Measurements from ENCODE around the gene CEP170.
"Not testable (repeated sequence)": the region's sequence is repeated elsewhere in the genome, so short reads cannot be mapped to it uniquely, and the experiment has no call there.

Gene CEP170

DNA sequence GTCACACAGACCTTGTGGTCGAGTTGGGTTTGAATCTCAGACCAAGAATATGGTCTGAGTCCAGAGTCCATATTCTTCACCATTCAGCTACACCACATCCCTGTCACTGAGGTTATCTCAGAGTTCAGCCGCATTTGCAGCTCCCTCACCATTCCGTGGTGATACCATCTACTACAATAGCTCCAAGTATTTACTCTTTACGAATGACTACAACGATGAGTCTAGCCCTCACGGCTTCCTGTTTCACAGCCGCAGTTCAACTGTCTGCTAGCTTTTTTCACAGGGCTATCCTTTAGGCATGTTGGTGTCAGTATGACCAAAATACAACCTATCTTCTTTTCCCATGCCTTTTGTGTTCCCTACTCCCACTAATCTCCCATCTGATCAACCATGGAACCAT, 104.2 kb downstream of the CEP170 start:
- not testable (repeated sequence) for DNase-seq

DNA sequence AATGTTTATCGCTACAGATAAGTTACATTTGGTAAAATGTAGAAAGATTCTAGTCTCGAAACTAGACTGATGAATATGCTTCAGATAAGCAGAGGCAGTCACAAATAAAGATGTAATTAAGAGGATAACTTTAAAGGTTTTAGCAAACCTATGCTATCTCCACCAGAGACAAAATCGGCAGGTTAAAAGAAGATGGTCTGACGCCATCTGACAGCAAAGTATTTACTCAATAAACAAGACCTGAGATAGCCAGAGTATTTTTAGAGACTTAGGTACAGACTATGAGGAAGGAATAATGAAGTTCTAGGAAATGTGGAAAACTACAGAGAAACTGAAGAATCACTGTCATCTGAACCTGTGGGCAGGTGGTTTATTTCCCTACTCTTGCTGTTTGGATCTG, 106.0 kb downstream of the CEP170 start:
- not testable (repeated sequence) for DNase-seq

DNA sequence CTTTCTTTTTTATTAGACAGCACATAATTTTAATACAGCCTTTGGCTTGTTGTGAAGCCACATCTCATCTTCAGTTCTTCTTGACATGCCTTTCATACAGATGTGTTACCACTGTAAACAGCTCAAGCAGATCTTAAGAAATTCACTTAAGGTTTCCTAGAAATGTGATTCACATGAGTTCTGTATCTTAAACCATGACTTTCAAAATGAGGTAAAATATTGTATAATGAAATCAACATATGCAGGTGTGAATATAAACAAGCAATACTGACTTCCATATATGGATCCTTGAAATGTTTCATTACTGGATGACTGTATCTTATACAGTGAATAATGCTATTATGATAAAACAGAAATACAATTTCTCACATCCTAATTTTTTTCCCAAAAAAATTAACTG, 107.7 kb downstream of the CEP170 start:
- not testable (repeated sequence) for DNase-seq

DNA sequence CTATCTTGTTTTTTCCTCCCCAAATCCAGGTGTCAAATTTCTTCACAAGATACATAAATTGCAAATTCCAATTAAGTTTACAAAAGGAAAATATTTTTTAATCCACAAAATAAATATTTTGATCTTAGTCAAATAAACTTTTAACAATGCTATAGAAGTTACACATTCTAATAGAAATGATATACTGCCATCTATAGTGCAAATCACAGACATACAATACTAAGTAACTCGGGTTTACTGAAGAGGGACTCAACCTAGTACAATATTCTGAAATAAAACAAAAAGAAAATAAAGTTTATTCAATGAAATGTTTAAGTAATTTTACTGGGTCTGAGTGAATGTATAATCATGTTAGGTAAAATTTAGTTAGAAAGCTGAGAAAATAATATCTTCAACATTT, 114.6 kb downstream of the CEP170 start:
- DNase-seq = peak; percentile 6

DNA sequence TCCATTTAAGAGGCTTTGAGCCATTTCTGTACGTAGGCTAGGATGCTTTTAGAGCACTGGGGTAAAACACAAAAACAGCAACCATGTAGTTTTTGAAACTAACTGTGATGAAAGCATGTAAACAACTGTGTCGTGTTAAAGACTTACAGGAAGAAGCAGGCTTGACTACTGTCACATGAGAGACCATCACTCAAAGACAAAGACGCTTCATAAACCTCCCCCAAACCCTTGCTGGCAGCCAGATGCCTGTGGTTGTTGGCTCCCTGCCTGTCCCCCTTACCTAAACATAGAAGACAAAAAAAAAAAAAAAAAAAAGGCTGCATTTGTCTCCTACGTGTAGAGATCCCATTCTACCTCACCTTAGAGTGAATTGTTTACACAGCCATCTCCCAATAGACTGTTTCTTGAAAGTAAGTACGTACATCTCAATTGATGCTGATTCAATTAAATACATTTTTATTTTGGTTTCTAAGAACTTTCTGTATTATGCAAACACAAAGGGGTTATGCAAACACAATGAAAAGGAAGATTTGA, 132.1 kb downstream of the CEP170 start:
- DNase-seq = not testable (repeated sequence)

DNA sequence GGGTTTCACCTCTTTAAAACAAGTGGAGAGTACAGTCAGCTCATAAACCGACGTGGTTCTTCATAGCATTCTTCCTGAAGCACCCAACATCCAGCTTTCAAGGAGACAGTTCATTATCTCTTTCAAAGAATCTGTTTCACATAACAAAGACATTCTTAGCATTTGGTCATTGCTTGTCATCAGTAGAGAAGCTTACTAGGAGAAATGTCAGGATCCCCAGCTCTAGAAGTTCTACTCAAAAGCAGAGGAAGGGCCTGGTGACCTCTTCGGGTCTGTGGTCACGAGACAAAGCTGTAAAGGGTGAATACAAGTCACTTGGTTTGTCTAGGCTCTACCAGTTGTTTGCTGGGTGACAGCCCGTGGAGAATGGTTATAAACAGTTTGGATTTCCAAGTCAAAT, 133.1 kb downstream of the CEP170 start:
- DNase-seq = not testable (repeated sequence)

DNA sequence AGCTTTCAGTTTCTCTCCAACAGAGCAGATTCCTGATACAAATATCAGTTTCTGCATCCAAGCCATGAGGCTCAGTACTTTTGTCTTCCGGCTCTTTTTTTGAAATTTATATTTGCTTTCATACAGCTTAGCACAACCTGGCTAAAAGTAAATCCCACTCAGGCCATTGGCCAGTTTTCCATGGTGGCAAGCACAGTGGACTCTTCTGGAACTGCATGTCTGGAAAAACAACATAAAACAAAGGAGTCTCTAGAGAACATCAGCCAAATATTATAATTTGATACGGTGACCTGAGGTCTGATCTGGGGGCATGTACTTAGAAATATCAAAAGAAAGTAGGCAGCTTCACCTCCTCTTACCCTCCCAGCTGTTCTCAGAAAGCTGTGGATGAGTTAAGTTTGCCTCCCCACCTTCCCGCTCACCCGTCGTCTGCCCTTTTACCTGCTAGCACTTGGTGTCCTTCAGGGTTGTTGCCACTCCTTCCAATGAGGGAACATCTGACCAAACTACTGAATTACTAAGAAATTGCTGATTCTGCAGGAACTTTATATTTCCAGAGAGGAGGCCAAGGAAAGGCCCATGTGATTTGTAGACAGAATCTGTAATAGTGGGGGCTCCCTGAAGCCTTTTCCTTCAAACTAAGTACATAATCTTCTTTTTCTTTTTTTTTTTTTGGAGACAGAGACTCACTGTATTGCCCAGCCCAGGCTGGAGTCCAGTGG, 136.3 kb downstream of the CEP170 start:
- DNase-seq = not testable (repeated sequence)

DNA sequence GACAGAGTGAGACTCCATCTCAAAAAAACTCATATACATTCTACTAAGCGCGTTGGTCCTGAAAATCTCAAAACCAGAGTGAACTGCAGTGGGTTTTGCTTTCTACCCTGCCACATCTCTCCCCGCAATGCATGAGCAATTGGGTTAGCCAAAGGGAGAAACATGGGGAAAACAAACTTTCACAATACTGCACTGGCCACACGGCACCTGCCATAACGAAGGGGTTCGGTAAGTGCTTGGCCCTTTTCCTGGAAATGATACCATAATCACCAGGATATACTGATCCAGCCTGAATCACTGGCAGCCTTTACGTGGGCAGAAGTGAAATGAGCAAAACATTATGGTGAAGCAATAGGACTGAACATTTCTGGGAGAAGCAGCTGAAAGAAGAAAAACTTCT, 138.9 kb downstream of the CEP170 start:
- not testable (repeated sequence) for DNase-seq

DNA sequence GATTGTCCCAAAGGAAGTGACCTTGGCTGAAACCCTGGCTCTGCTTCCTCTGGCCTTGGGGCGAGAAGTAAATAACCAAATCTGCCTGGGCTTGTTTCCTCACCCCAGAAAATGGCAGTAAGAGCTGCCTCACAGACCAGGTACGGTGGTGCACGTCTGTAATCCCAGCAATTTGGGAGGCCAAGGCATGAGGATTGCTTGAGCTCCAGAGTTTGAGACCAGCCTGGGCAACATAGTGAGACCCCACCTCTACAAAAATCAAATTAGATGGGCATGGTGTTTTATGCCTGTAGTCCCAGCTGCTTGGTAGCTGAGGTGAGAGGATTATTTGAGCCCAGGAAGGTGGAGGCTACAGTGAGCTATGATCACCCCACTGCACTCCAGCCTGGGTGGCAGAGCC, 140.3 kb downstream of the CEP170 start:
- DNase-seq = not testable (repeated sequence)

DNA sequence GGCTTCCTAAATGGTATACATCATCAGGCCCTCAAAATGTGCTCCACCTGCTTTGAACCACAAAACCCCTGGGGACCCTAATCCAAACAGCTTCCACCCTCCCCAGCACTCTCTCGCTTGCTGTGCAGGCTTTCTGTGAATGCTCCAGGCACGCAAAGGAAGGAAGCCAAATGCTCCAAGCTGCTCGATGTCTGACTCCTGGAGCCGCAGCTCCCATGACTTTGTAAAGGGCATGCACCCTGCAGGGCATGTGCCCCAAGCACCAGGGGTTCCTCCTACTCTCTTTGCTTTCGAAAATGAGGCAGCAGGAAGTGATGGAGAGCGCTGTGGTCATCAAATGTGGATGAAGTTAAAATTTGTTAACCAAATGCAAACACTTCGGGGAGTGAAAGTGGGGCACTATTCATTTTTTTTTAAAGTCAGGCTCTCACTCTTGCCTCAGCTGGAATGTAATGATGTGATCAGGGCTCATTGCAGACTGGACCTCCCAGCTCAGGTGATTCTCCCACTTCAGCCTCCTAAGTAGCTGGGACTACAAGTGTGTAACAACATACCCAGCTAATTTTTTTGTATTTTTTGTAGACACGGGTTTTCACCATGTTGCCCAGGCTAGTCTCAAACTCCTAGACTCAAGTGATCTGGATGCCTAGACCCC, 140.9 kb downstream of the CEP170 start:
- not testable (repeated sequence) for DNase-seq

DNA sequence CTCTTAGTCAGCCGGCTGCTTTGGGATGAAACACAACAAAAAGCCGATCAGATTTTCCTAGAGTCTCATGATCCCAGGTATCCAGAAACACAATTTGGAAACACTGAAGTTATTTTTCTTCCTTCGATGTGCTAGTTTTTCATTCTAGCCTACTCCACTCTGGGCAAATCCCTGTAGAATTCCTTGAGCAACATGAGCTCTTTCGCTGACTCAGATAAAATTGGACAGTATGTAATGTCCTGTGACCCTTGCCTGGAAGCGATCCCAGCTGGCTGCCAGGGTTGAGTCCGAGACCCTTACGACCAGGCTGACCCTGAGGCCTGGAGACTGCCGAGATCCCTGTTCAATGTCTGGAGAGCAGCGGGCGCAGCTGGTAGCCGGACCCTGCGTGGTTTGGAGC, 147.9 kb downstream of the CEP170 start:
- DNase-seq = not testable (repeated sequence)

DNA sequence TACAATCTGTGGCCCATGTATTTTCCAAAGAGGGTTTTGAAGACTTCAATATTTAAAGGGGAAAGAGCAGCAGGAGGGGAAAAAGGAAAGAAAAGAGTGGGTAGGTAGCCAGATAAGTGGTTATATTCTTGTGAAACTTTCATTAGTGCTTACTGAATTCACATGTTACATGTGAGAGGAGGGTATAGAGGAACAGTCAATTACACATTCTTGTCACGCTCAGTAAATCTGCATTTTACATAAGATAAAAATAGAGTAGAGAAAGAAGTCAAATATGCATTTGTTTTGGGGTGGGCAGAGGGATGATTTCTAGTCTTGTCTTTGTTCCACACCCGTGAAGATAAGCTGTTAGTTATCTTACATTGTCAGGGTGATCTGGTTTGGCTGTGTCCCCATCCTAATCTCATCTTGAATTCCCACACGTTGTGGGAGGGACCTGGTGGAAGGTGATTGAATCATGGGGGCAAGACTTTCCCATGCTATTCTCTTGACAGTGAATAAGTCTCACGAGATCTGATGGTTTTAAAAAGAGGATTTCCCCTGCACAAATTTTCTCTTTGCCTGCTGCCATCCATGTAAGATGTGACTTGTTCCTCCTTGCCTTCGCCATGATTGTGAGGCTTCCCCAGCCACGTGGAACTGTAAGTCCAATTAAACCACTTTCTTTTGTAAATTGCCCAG, 149.3 kb downstream of the CEP170 start:
- not testable (repeated sequence) for DNase-seq

DNA sequence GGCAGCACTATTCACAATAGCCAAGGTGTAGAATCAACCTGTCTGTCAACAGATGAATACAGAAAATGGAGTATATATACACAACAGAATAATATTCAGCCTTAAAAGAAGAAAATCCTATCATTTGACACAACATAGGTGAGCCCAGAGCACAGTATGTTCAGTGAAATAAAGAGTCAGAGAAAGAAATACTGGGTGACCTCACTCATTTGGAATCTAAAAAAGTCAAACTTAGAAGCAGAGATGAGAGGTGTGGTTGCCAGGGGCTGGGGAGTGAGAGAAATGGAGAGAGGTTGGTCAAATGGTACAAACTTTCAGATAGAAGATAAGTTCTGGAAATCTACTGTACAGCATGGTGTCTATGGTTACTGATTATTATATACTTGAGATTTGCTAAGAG, 150.0 kb downstream of the CEP170 start:
- not testable (repeated sequence) for DNase-seq

DNA sequence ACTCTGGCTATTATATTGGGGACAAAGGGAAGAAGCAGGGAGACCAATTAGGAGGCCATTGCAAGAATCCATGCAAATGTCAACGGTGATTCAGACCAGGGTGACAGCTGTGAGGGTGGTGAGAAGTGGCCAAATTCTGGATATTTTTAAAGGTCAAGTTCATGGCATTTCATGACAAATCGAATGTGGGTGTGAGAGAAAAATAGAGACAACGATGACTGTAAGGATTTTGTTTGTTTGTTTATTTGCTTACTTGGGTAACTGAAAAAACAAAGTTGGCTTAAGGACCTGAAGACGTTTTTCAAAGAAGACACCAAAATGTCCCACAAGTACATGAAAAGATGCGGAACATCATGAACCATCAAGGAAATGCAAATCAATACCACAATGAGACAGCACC, 150.6 kb downstream of the CEP170 start:
- not testable (repeated sequence) for DNase-seq

DNA sequence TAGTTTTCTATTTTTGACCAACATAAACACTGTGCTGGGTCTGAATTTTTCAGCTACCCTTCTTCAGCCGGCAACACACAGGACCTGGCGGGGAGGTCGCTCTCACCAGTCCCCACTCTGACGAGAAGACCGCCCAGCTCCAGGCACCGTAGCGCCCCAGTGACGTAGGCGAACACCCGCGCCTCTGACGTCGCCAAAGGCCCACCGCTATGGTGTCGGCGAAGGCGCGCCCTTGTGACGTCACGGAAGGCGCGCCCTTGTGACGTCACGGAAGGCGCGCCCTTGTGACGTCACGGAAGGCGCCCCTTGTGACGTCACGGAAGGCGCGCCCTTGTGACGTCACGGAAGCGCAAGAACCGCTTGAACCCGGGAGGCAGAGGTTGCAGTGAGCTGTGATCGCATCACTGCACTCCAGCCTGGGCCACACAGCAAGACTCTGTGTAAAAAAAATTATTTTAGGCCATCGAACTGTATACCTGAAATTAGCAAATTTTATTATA, 153.5 kb downstream of the CEP170 start:
- DNase-seq = not testable (repeated sequence)

DNA sequence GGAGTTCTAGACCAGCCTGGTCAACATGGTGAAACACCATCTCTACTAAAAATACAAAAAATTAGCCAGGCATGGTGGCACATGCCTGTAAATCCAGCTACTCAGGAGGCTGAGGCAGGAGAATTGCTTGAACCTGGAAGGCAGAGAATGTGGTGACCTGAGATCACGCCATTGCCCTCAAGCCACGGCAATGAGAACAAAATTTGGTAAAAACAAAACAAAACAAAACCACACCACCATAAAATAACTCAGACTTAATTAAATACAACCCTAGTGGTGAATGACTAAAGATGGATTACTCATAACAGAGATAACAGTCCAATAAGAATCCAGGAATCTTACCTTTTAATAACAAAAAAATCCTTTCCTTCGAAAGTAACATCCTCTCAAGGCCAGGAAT, 167.7 kb downstream of the CEP170 start:
- DNase-seq = not testable (repeated sequence)

Measured in midbrain (tissue), 1 donor.